NT2/D1 (cell line): ENCODE data around the gene ZNF382.
A peak's percentile ranks its signal among the peaks of the same experiment; 100 is the strongest.

Experiments
- SUZ12 ChIP-seq: IDR thresholded peaks from 2 replicates; pipeline ENCODE4 v1.6.1; 2011; ENCODE audit not compliant: insufficient read length, insufficient read depth; ENCODE audit errors: extremely low read depth
- YY1 ChIP-seq: IDR thresholded peaks from 2 replicates; pipeline ENCODE4 v1.6.1; 2011; ENCODE audit not compliant: insufficient read length, insufficient read depth
- ZNF274 ChIP-seq: IDR thresholded peaks from 2 replicates; pipeline ENCODE4 v1.6.1; 2011; ENCODE audit warnings: mild to moderate bottlenecking, low read depth, low read length

GRCh38 chr19:36627057-36627456, 21.9 kb downstream of the ZNF382 start:
- peak; percentile 68 for TF ChIP-seq ZNF274
- TF ChIP-seq YY1, result no peak
- TF ChIP-seq SUZ12, result no peak
